Neuron (in vitro differentiated cells): ENCODE measurements around the gene ABLIM2.

Source experiments
- H2AFZ ChIP-seq: one replicate; pipeline ENCODE4 v1.6.1; 2013; ENCODE audit warnings: low read depth, mild to moderate bottlenecking, inconsistent platforms, low read length, moderate library complexity
- H3K27me3 ChIP-seq: one replicate; pipeline ENCODE4 v1.6.1; 2013; ENCODE audit warnings: low read length; ENCODE audit not compliant: insufficient read depth
- H3K36me3 ChIP-seq: one replicate; pipeline ENCODE4 v1.6.1; 2013; ENCODE audit warnings: low read length; ENCODE audit not compliant: insufficient read depth
- H3K4me1 ChIP-seq: one replicate; pipeline ENCODE4 v1.6.1; 2013; ENCODE audit warnings: low read length; ENCODE audit not compliant: insufficient read depth
- H3K4me3 ChIP-seq: 2 replicates; pipeline ENCODE4 v1.5.1; 2013; ENCODE audit warnings: mild to moderate bottlenecking, low read length, moderate library complexity
- H3K9me3 ChIP-seq: one replicate; pipeline ENCODE4 v1.6.1; 2013; ENCODE audit warnings: low read length

ABLIM2 gene

GRCh38 chr4:8079031-8079885 lies 79.4 kb downstream of the ABLIM2 start:
- Histone ChIP-seq H3K27me3 (peaks cover 31% of the 10 kb centered on the region), H2AFZ (no peak overlapping the region), H3K4me3 (no peak overlapping the region), H3K4me1 (peaks cover 15% of the 10 kb centered on the region), H3K9me3 (no peaks in the 10 kb centered on the region), H3K36me3 (no peaks in the 10 kb centered on the region)

- no peak overlapping the region for H2AFZ ChIP-seq
- H3K27me3 ChIP-seq = peaks cover 32% of the 10 kb centered on the region
- no peaks in the 10 kb centered on the region for H3K9me3 ChIP-seq
- peaks cover 15% of the 10 kb centered on the region for H3K4me1 ChIP-seq
- no peaks in the 10 kb centered on the region for H3K36me3 ChIP-seq
- H3K4me3 ChIP-seq = no peak overlapping the region
These were observed 80.0 kb downstream of the ABLIM2 start for GRCh38 chr4:8078610-8079015.

GRCh38 chr4:8078109-8078494 lies 80.5 kb downstream of the ABLIM2 start:
- H3K4me1 ChIP-seq = peaks cover 15% of the 10 kb centered on the region
- H3K27me3 ChIP-seq = peaks cover 32% of the 10 kb centered on the region
- no peaks in the 10 kb centered on the region for H3K9me3 ChIP-seq
- H2AFZ ChIP-seq = no peak overlapping the region
- H3K4me3 ChIP-seq = no peak overlapping the region
- no peaks in the 10 kb centered on the region for H3K36me3 ChIP-seq

GRCh38 chr4:8077181-8078108 lies 81.2 kb downstream of the ABLIM2 start:
- Histone ChIP-seq H3K9me3 (no peaks in the 10 kb centered on the region), H3K4me1 (peaks cover 15% of the 10 kb centered on the region), H2AFZ (no peak overlapping the region), H3K4me3 (no peak overlapping the region), H3K36me3 (no peaks in the 10 kb centered on the region), H3K27me3 (peaks cover 36% of the 10 kb centered on the region)

- Histone ChIP-seq H3K4me3 (no peak overlapping the region), H3K27me3 (peaks cover 42% of the 10 kb centered on the region), H3K9me3 (no peaks in the 10 kb centered on the region), H3K4me1 (peaks cover 15% of the 10 kb centered on the region), H2AFZ (no peak overlapping the region), H3K36me3 (no peaks in the 10 kb centered on the region)
These were observed 82.6 kb downstream of the ABLIM2 start for GRCh38 chr4:8076023-8076422.

GRCh38 chr4:8073206-8073863 lies 85.3 kb downstream of the ABLIM2 start:
- Histone ChIP-seq H3K4me3 (no peak overlapping the region), H3K4me1 (peaks cover 3% of the 10 kb centered on the region), H2AFZ (no peak overlapping the region), H3K9me3 (no peaks in the 10 kb centered on the region), H3K36me3 (no peaks in the 10 kb centered on the region), H3K27me3 (peaks cover 56% of the 10 kb centered on the region)

GRCh38 chr4:8072235-8072968 lies 86.2 kb downstream of the ABLIM2 start:
- Histone ChIP-seq H3K36me3 (no peaks in the 10 kb centered on the region), H3K4me3 (no peak overlapping the region), H3K9me3 (no peaks in the 10 kb centered on the region), H2AFZ (no peak overlapping the region), H3K27me3 (peaks cover 56% of the 10 kb centered on the region), H3K4me1 (peaks cover 3% of the 10 kb centered on the region)

- Histone ChIP-seq H3K36me3 (no peaks in the 10 kb centered on the region), H3K9me3 (no peaks in the 10 kb centered on the region), H3K27me3 (peaks cover 56% of the 10 kb centered on the region), H3K4me3 (no peak overlapping the region), H3K4me1 (peaks cover 3% of the 10 kb centered on the region), H2AFZ (no peak overlapping the region)
These were observed 86.8 kb downstream of the ABLIM2 start for GRCh38 chr4:8071766-8072165.

GRCh38 chr4:8070736-8071718 lies 87.6 kb downstream of the ABLIM2 start:
- H3K4me1 ChIP-seq = peaks cover 3% of the 10 kb centered on the region
- H2AFZ ChIP-seq = no peak overlapping the region
- H3K27me3 ChIP-seq = peaks cover 53% of the 10 kb centered on the region
- H3K9me3 ChIP-seq = no peaks in the 10 kb centered on the region
- H3K4me3 ChIP-seq = no peak overlapping the region
- no peaks in the 10 kb centered on the region for H3K36me3 ChIP-seq

- Histone ChIP-seq H3K9me3 (peaks cover 2% of the 10 kb centered on the region), H3K27me3 (peaks cover 51% of the 10 kb centered on the region), H2AFZ (no peak overlapping the region)
These were observed 89.4 kb downstream of the ABLIM2 start for GRCh38 chr4:8069102-8069752.

More at GRCh38 chr4:8069102-8069752, 89.4 kb downstream of the ABLIM2 start:
- peaks cover 3% of the 10 kb centered on the region for H3K4me1 ChIP-seq
- H3K4me3 ChIP-seq = no peak overlapping the region
- no peaks in the 10 kb centered on the region for H3K36me3 ChIP-seq
